Measurements from ENCODE around the gene FBXO46.
A peak's percentile ranks its signal among the peaks of the same experiment; 100 is the strongest.

DNA sequence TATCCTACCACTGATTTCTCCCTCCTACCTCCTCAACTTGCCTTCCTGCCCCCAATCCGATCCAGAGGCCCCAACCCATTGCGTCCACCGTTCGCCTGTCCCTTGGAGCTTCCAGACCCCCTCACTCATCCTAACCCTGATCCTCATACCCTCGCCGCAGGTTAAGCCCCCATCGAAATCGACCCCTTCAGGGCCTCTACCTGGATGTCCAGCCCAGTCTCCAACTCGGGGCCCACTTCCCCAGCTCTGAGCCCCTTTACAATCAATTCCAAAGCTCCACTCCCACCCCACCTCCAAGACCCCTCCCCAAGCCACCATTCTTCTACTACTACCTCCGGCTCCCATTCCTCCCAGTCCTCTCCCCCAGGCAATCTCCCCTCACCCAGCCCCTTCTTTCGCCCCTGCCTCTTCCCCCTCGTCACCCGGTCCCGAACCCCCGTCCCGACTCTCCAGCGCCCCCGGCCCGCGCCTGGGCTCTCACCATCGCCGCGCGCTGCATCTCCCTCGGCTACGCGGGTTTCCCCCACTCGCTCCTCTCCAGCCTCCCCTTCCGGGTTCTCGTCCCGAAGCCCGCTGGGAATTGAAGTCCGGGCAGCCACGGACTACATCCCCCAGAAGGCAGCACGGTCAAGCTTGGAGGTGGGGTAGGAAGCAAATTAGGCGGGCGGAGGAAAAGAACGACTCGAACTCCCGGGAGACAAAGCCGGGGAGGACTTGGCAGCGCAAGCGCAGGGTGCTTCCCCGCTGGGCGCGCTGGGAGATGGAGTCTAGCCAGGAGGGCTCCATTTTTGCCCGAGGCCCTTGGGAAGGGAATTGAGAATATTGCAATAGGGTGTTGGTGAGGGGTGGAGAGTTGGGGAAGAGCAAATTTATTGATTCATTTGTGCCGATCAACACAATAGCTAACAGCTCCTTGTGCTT, at the start of gene FBXO46:
- TF ChIP-seq ZBTB7A (IDR thresholded peaks at IDR 0.05; ENCODE audit: low read depth) = 0 out of 2 replicates have a peak, but pooled peaks have one; percentile 60
- TF ChIP-seq FOXM1 (IDR thresholded peaks at IDR 0.05; ENCODE audit: borderline replicate concordance, low read depth) = no peak
- TF ChIP-seq MAX (IDR thresholded peaks at IDR 0.05) = peak; percentile 30; the same call in 1 of the 2 replicates
- no peak for TF ChIP-seq RAD21 (IDR thresholded peaks at IDR 0.05; ENCODE audit: low read depth)
- no peak for TF ChIP-seq EGR1 (IDR thresholded peaks at IDR 0.05)
- peak; percentile 57; the same call in 1 of the 2 replicates for TF ChIP-seq TCF12 (IDR thresholded peaks at IDR 0.05; ENCODE audit: low read depth)
- peak; percentile 72 for TF ChIP-seq NFIC (IDR thresholded peaks at IDR 0.05)
- TF ChIP-seq, protein P1, sequence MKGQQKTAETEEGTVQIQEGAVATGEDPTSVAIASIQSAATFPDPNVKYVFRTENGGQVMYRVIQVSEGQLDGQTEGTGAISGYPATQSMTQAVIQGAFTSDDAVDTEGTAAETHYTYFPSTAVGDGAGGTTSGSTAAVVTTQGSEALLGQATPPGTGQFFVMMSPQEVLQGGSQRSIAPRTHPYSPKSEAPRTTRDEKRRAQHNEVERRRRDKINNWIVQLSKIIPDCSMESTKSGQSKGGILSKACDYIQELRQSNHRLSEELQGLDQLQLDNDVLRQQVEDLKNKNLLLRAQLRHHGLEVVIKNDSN (IDR thresholded peaks at IDR 0.05) = peak; percentile 19; the same call in 1 of the 2 replicates
- no peak for TF ChIP-seq TEAD4 (IDR thresholded peaks at IDR 0.05)

All from Ishikawa (cell line).